Adrenal gland (tissue), 12 donors: ENCODE results near the gene TPBGL. TPM values are rescaled to one million over a fixed set of nuclear protein-coding genes. Genes with fewer than 3 reads are reported as not detected.
A peak's percentile ranks its signal among the peaks of the same experiment; 100 is the strongest.

ENCODE experiments used
- DNase-seq, 7 donors: peaks; one replicate each; pipeline ENCODE4 v3.0.0-alpha.2; 2019 to 2020
- H3K27ac ChIP-seq, 5 donors: fragments of 200-600 bp; sonication (generic) in 4 of 5; 1 replicate in 3 of 5; 2 replicates in 2 of 5; pipeline versions ENCODE4 v1.5.1 to v1.8.0; 2016 to 2020; ENCODE audit warnings: mild to moderate bottlenecking in 1 of 5
- H3K27me3 ChIP-seq: fragments of 200-600 bp; 2 replicates; pipeline ENCODE4 v1.8.0; 2021
- H3K36me3 ChIP-seq, 2 donors: fragments of 200-600 bp; replicated peaks in 1 of 2; 1 replicate in 1 of 2; 2 replicates in 1 of 2; pipeline versions ENCODE4 v1.5.1 to v1.8.0; 2018 to 2022
- H3K4me1 ChIP-seq, 2 donors: fragments of 200-600 bp; replicated peaks in 1 of 2; 1 replicate in 1 of 2; 2 replicates in 1 of 2; pipeline versions ENCODE4 v1.5.1 to v1.8.0; 2018 to 2021
- H3K4me3 ChIP-seq, 4 donors: fragments of 200-600 bp; sonication (generic) in 3 of 4; one replicate each; pipeline ENCODE4 v1.5.1; 2016 to 2018
- H3K9me3 ChIP-seq, 3 donors: fragments of 200-600 bp; sonication (generic) in 1 of 3; replicated peaks in 1 of 3; 1 replicate in 2 of 3; 2 replicates in 1 of 3; pipeline versions ENCODE4 v1.5.1 to v1.8.0; 2016 to 2021
- CTCF ChIP-seq, 6 experiments: fragments of 450-650 bp in 4 of 6; fragments of 200-600 bp in 2 of 6; sonication (generic) in 1 of 6; IDR thresholded peaks; 1 replicate in 5 of 6; 2 replicates in 1 of 6; pipeline versions ENCODE4 v1.5.1 to v1.8.0; 2016 to 2021; ENCODE audit warnings: antibody characterized with exemption in 6 of 6, mild to moderate bottlenecking in 2 of 6, moderate library complexity in 1 of 6
- POLR2A ChIP-seq, 2 donors: fragments of 450-650 bp; IDR thresholded peaks; one replicate each; pipeline ENCODE4 v1.6.1; 2017; ENCODE audit warnings: antibody characterized with exemption in 2 of 2, mild to moderate bottlenecking in 2 of 2, moderate library complexity in 1 of 2
- WGBS, 4 donors: extraction: QIAGEN DNeasy Blood & Tissue Kit in 2 of 4; methylation state at CpG; one replicate each; pipeline versions ENCODE4 v1.1.5 to v1.1.7; 2013 to 2017; 5-methylcytosine and 5-hydroxymethylcytosine counted together
- intact Hi-C, 2 donors: fragments of 100-400 bp; cut with DNase I; formaldehyde crosslinking; loops; one replicate each; pipeline versions ENCODE4 v1.14.1 to v1.15.0; 2022 to 2023
- polyA plus RNA-seq, 3 donors: library from polyadenylated mRNA; stranded (reverse); fragments of 200-250 nt in 2 of 3; fragments of 350-450 nt in 1 of 3; fragmentation: Illumina TruSeq in 1 of 3; extraction: RNeasy Lipid Tissue Mini Kit (QIAGEN cat#74804) in 1 of 3; gene quantifications; one replicate each; pipeline ENCODE4 v1.2.3, GENCODE V29; 2013 to 2014
- total RNA-seq, 9 donors: library from RNA; depleted of rRNA in 4 of 9; stranded (reverse); fragments of >200 nt in 4 of 9; fragments of 120-200 nt in 1 of 9; fragmentation: NEBNext Ultra II Directional in 1 of 9; extraction: Animal tissue kit (Norgen Biotek cat#: 25700) in 1 of 9; gene quantifications; one replicate each; pipeline versions ENCODE4 v1.1.0 to v1.2.4, GENCODE V29; 2013 to 2023
- donor health status: healthy with polysubstance abuse.
- donor health status: Bipolar disorder and iron deficiency.
- donor health status: DM: yes; HTN: yes; CAD: no.
- donor health status: DM: no; HTN: no; CAD: no.
- donor health status: DM: no; HTN: no; CAD: no.
- donor health status: DM: yes; HTN: yes; CAD: no.

The TPBGL gene
- total and polyA plus RNA-seq, 12 donors, result 0.11 to 4.3 (median 1.4) TPM

- Histone ChIP-seq H3K4me3 (no peak overlapping the region), H3K27me3 (no peaks in the 10 kb centered on the region), H3K36me3 (no peaks in the 10 kb centered on the region), H3K4me1 (peaks cover 0 to 9% of the 10 kb centered on the region in 2 donors), H3K27ac (no peak overlapping the region), H3K9me3 (no peaks in the 10 kb centered on the region)
- peak in 2 of 7 donors; percentile 14 to 48 for DNase-seq
- WGBS, 4 donors, result 78 to 91% (median 80%) methylated on average over 15 to 16 of the region's 16 CpGs
- intact Hi-C loops, result loop anchor here (2.0 to 10.0 kb wide), 3 partner anchors 102 to 221 kb away; no protein-coding TSS in a partner anchor
- TF ChIP-seq CTCF (IDR thresholded peaks at IDR 0.05) (no peak), POLR2A (IDR thresholded peaks at IDR 0.05) (no peak)
These were observed 2.4 kb downstream of the TPBGL start for GRCh38 chr11:75242722-75243600.

- Histone ChIP-seq H3K27me3 (no peaks in the 10 kb centered on the region), H3K27ac (no peak overlapping the region), H3K4me1 (peaks cover 0 to 9% of the 10 kb centered on the region in 2 donors), H3K9me3 (no peaks in the 10 kb centered on the region), H3K36me3 (no peaks in the 10 kb centered on the region), H3K4me3 (no peak overlapping the region)
- intact Hi-C loops, result loop anchor here (5.0 to 10.0 kb wide), 2 partner anchors 219 to 222 kb away; no protein-coding TSS in a partner anchor
- no peak for TF ChIP-seq POLR2A (IDR thresholded peaks at IDR 0.05)
- no peak for TF ChIP-seq CTCF (IDR thresholded peaks at IDR 0.05)
- peak in 2 of 7 donors; percentile 3 to 44 for DNase-seq
- WGBS, 4 donors, result 77 to 85% (median 79%) methylated on average over 10 of the region's 10 CpGs
These were observed 3.7 kb downstream of the TPBGL start for GRCh38 chr11:75244052-75244814.

- TF ChIP-seq POLR2A (IDR thresholded peaks at IDR 0.05) (no peak), CTCF (IDR thresholded peaks at IDR 0.05) (no peak)
- DNase-seq, result peak in 2 of 7 donors; percentile 7 to 44
- Histone ChIP-seq H3K27me3 (no peaks in the 10 kb centered on the region), H3K4me1 (peaks cover 0 to 6% of the 10 kb centered on the region in 2 donors), H3K9me3 (no peaks in the 10 kb centered on the region), H3K36me3 (no peaks in the 10 kb centered on the region), H3K4me3 (no peak overlapping the region), H3K27ac (no peak overlapping the region)
- intact Hi-C loops, result loop anchor here in 1 of 2 donors (5.0 to 10.0 kb wide), 2 partner anchors 103 to 221 kb away; no protein-coding TSS in a partner anchor
- WGBS, 4 donors, result 73 to 86% (median 81%) methylated on average over 5 of the region's 5 CpGs
These were observed 4.9 kb downstream of the TPBGL start for GRCh38 chr11:75245356-75246005.
